Measurements from ENCODE around the gene RASSF3. TPM values are rescaled to one million over a fixed set of nuclear protein-coding genes. Genes with fewer than 3 reads are reported as not detected.

Gene RASSF3
- total RNA-seq, 1 donor from 2014 or later = 29.5 TPM

DNA sequence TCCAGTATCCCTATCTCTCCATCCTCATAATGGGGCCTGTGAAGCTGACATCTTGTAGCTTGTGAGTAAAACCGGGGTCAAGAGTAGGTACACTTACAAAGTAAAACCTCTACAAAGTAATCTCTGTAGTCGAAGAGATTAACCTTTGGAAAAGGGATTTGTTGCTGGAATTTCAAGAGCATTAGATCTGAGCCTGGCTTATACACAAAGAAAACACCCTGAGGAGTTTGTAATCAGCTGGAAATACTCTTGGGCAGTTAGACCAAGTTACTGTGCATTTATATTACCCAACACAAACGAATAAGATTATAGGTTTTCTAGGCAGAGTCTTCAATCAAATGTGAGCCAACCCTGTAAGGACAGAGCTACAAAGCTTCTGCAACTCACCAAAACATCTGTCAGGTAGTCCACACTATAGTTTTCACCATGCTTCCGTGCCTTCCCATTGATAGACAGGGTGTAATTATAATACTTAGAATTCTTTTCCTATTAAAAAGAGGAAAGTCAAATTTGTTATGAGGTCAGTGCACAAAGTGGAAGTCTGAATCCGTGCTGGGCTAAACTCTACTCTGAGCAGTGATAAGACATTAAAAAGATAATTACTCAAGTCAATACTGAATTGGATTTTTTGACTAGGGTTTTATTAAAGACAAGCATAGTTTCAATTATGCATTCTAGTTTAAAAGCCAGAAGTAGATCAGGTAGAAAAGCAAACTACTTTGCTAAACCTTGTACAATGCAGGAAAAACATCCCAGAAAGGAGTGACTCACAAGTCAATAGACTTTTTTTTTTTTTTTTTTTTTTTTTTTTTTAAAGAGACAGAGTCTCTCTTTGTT is 134.3 kb downstream of the RASSF3 start:
- intact Hi-C loops (cut with DNase I) = no loop called here
- H3K36me3 ChIP-seq = peaks cover 0 to 58% of the 10 kb centered on the region in 2 donors
- H3K27ac ChIP-seq = no peak overlapping the region
- TF ChIP-seq, protein P1, sequence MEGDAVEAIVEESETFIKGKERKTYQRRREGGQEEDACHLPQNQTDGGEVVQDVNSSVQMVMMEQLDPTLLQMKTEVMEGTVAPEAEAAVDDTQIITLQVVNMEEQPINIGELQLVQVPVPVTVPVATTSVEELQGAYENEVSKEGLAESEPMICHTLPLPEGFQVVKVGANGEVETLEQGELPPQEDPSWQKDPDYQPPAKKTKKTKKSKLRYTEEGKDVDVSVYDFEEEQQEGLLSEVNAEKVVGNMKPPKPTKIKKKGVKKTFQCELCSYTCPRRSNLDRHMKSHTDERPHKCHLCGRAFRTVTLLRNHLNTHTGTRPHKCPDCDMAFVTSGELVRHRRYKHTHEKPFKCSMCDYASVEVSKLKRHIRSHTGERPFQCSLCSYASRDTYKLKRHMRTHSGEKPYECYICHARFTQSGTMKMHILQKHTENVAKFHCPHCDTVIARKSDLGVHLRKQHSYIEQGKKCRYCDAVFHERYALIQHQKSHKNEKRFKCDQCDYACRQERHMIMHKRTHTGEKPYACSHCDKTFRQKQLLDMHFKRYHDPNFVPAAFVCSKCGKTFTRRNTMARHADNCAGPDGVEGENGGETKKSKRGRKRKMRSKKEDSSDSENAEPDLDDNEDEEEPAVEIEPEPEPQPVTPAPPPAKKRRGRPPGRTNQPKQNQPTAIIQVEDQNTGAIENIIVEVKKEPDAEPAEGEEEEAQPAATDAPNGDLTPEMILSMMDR (IDR thresholded peaks at IDR 0.05) = no peak
- no peak for TF ChIP-seq POLR2AphosphoS5 (IDR thresholded peaks at IDR 0.05; ENCODE audit: insufficient read depth in 1 of 2, low read depth in 1 of 2)
- TF ChIP-seq POLR2A (IDR thresholded peaks at IDR 0.05) = no peak
- no peaks in the 10 kb centered on the region for H3K27me3 ChIP-seq
- no peak overlapping the region for H3K4me3 ChIP-seq
- no peaks in the 10 kb centered on the region for H3K4me1 ChIP-seq
- DNase-seq (ENCODE audit: extremely low spot score in 2 of 2) = no peak
- H3K9me3 ChIP-seq = no peaks in the 10 kb centered on the region

DNA sequence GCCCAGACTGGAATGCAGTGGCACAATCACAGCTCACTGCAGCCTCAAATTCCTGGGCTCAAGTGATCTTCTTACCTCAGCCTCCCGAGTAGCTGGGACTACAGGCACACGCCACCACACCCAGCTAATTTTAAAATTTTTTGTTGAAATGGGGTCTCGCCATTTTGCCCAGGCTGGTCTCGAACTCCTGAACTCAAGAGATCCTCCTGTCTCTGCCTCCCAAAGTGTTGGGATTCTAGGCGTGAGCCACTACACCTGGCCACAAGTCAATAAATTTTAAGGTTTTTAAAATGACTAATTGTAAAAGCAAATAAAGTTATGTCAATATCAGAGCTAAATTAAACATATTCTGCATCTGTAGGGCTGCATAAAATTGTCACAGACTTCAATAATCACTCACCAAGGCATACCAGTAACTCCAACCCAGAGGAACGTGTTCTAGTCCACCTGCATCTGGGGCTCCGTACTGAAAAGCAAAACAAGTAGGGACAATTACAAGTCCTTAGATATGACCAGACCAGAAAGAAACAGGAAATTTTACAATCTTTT is 135.0 kb downstream of the RASSF3 start:
- intact Hi-C loops (cut with DNase I) = no loop called here
- no peaks in the 10 kb centered on the region for H3K9me3 ChIP-seq
- H3K27ac ChIP-seq = no peak overlapping the region
- H3K4me3 ChIP-seq = no peak overlapping the region
- no peak for DNase-seq (ENCODE audit: extremely low spot score in 2 of 2)
- no peaks in the 10 kb centered on the region for H3K27me3 ChIP-seq
- TF ChIP-seq, protein P1 (IDR thresholded peaks at IDR 0.05) = no peak
- TF ChIP-seq POLR2A (IDR thresholded peaks at IDR 0.05) (no peak), POLR2AphosphoS5 (IDR thresholded peaks at IDR 0.05; ENCODE audit: insufficient read depth in 1 of 2, low read depth in 1 of 2) (no peak)
- H3K4me1 ChIP-seq = no peaks in the 10 kb centered on the region
- H3K36me3 ChIP-seq = peaks cover 0 to 58% of the 10 kb centered on the region in 2 donors

DNA sequence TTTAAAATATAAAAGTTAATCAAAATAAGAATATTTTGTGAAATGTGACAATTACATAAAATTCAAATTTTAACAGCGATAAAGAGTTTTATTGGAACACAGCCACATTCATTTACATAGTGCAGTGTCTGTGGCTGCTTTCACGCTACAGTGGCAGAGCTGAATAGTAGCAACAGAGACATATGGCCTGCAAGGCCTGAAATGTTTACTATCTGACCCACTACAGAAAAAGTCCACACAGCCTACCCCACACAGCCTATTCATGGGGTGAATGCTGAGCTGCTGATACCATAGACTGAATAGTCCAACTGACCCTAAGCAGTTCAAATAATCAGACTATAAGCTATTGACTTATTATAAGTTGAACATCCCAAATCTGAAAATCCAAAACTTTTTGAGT is 135.7 kb downstream of the RASSF3 start:
- Histone ChIP-seq H3K9me3 (no peaks in the 10 kb centered on the region), H3K4me1 (no peaks in the 10 kb centered on the region), H3K4me3 (no peak overlapping the region), H3K27ac (no peak overlapping the region), H3K27me3 (no peaks in the 10 kb centered on the region), H3K36me3 (peaks cover 0 to 59% of the 10 kb centered on the region in 2 donors)
- intact Hi-C loops (cut with DNase I) = no loop called here
- TF ChIP-seq POLR2A (IDR thresholded peaks at IDR 0.05) (no peak), POLR2AphosphoS5 (IDR thresholded peaks at IDR 0.05; ENCODE audit: insufficient read depth in 1 of 2, low read depth in 1 of 2) (no peak)
- TF ChIP-seq, protein P1 (IDR thresholded peaks at IDR 0.05) = no peak
- DNase-seq (ENCODE audit: extremely low spot score in 2 of 2) = no peak

DNA sequence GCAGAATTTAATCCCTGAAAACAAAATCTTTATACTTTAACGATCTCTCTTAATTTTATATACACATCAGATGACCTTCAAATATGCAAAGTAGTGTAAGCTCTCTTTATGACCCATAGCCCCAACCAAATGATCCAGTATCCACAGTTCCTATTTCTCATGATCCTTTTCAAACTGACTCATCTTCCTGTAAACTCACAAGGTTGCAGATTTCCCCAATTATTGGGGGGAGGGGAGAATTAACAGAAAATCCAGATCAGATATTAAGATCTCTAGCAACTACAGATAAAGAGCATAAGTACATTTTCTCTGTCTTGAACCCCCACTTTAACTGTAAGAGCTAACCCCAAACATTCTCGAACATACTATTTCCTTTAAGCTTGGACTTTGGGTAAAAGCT is 136.4 kb downstream of the RASSF3 start:
- H3K27me3 ChIP-seq = no peaks in the 10 kb centered on the region
- DNase-seq (ENCODE audit: extremely low spot score in 2 of 2) = no peak
- no peaks in the 10 kb centered on the region for H3K9me3 ChIP-seq
- H3K27ac ChIP-seq = no peak overlapping the region
- no peaks in the 10 kb centered on the region for H3K4me1 ChIP-seq
- no peak overlapping the region for H3K4me3 ChIP-seq
- peaks cover 0 to 61% of the 10 kb centered on the region in 2 donors for H3K36me3 ChIP-seq
- TF ChIP-seq, protein P1 (IDR thresholded peaks at IDR 0.05) = no peak
- TF ChIP-seq POLR2AphosphoS5 (IDR thresholded peaks at IDR 0.05; ENCODE audit: insufficient read depth in 1 of 2, low read depth in 1 of 2) = no peak
- TF ChIP-seq POLR2A (IDR thresholded peaks at IDR 0.05) = no peak
- intact Hi-C loops (cut with DNase I) = no loop called here

MicroRNA genes within 50 kb of the gene (microRNA counts, 767-probe panel; counts per million panel counts)
- microRNA hsa-miR-548c-3p = 238 to 261 counts per million in 2 donors
- microRNA hsa-miR-548c-5p = 238 to 261 counts per million in 2 donors
- microRNA hsa-miR-548z = 238 to 261 counts per million in 2 donors

Small RNA genes within 50 kb of the gene (microRNA-seq; reads per million reads assigned to microRNA genes)
- gene MIR548C (ENCODE audit: borderline number of aligned reads, borderline replicate concordance) (not detected), gene MIR548Z (ENCODE audit: borderline number of aligned reads, borderline replicate concordance) (not detected)

Small RNA genes within 50 kb of the gene (small RNA-seq; reads per million reads assigned to genes)
- not detected for gene MIR548C
- gene MIR548Z = not detected
- not detected for gene RF00137

Other genes starting within 250 kb of the RASSF3 start
- 7.4 TPM for gene C12orf56, start 219.7 kb upstream of the RASSF3 start, total RNA-seq
- 46.2 TPM for gene XPOT, start 206.1 kb upstream of the RASSF3 start, total RNA-seq
- gene TBK1, start 158.4 kb upstream of the RASSF3 start, total RNA-seq = 29.0 TPM
- gene GNS, start 148.9 kb downstream of the RASSF3 start, total RNA-seq = 51.1 TPM
- 3.9 TPM for gene TBC1D30, start 214.2 kb downstream of the RASSF3 start, total RNA-seq